Urinary bladder (tissue), 4 donors: ENCODE measurements around the gene FRS3. TPM values are rescaled to one million over a fixed set of nuclear protein-coding genes. Genes with fewer than 3 reads are reported as not detected.
A peak's percentile ranks its signal among the peaks of the same experiment; 100 is the strongest.
"Not testable (repeated sequence)": the region's sequence is repeated elsewhere in the genome, so short reads cannot be mapped to it uniquely, and the experiment has no call there.

ENCODE experiments used
- DNase-seq: peaks from one replicate; pipeline ENCODE4 v3.0.0-alpha.2; 2015; ENCODE audit errors: extremely low spot score
- H3K27ac ChIP-seq: one replicate; pipeline ENCODE4 v1.5.1; 2013; ENCODE audit warnings: low read depth, mild to moderate bottlenecking, moderate library complexity
- H3K36me3 ChIP-seq: one replicate; pipeline ENCODE4 v1.6.1; 2013; ENCODE audit warnings: mild to moderate bottlenecking, moderate library complexity; ENCODE audit not compliant: insufficient read depth
- H3K4me1 ChIP-seq: one replicate; pipeline ENCODE4 v1.6.1; 2013; ENCODE audit warnings: mild to moderate bottlenecking, moderate library complexity; ENCODE audit not compliant: insufficient read depth
- H3K4me3 ChIP-seq: one replicate; pipeline ENCODE4 v1.5.1; 2013; ENCODE audit warnings: low read depth, low read length
- WGBS: extraction: QIAGEN DNeasy Blood & Tissue Kit; methylation state at CpG from one replicate; pipeline ENCODE4 v1.1.7; 2013; 5-methylcytosine and 5-hydroxymethylcytosine counted together
- polyA plus RNA-seq: library from polyadenylated mRNA; stranded (reverse); fragments of 200-250 nt; gene quantifications from one replicate; pipeline ENCODE4 v1.2.3, GENCODE V29; 2013
- total RNA-seq: library from RNA; depleted of rRNA; stranded (reverse); fragments of >200 nt; gene quantifications from one replicate; pipeline ENCODE4 v1.2.3, GENCODE V29; 2014
- donor health status: healthy with polysubstance abuse.
- donor health status: healthy.

Gene FRS3
- total RNA-seq (1.9 TPM), polyA plus RNA-seq (7.4 TPM)

DNA sequence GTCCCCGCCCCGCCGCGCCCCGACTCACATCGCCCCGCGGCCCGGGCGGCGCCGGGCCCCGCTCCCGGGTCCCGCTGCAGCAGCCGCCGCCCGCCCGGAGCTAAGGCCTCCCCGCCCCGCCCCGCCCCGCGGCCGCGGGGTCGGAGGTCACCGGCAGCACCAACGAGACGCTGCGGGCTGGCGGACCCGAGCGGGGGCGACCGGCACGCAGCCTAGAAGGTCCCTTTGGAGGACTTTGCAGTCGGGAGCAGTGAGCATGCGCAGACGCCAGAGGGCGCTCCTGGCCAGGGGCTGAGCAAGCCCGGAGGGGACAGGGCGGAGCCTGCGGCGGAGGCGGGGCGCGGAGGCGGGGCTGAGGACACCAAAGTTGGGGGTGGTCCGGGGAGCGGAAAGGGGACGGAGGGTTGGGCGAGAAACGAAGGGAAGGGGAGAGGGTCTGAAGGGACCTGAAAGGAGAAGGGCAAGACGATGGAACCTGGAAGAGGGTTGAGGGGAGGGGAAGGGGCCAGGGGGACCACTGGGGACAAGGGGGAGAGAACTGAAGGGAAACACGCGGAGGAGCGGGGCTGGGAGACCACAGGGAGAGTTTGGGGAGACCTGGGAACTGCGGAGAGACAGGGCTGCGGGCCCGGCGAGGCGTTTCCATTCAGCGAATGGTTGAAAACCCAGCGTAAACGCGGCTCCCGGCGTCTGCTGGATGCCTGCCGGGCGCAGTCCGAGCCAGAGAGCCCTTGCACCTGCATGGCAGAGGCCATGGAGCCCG lies at the start of gene FRS3:
TSS of gene FRS3 (minus strand) at position 113 of the 763 bp plus-strand sequence. CDS start 2,913 bp downstream, outside the sequence.
- Histone ChIP-seq H3K36me3 (no peaks in the 10 kb centered on the region), H3K27ac (peak within 1 kb of the TSS; percentile 65), H3K4me3 (peak within 1 kb of the TSS; percentile 75), H3K4me1 (no peaks in the 10 kb centered on the region)
- WGBS: under 1% methylated on average over 69 of the region's 73 CpGs
- peak; percentile 88 for DNase-seq

DNA sequence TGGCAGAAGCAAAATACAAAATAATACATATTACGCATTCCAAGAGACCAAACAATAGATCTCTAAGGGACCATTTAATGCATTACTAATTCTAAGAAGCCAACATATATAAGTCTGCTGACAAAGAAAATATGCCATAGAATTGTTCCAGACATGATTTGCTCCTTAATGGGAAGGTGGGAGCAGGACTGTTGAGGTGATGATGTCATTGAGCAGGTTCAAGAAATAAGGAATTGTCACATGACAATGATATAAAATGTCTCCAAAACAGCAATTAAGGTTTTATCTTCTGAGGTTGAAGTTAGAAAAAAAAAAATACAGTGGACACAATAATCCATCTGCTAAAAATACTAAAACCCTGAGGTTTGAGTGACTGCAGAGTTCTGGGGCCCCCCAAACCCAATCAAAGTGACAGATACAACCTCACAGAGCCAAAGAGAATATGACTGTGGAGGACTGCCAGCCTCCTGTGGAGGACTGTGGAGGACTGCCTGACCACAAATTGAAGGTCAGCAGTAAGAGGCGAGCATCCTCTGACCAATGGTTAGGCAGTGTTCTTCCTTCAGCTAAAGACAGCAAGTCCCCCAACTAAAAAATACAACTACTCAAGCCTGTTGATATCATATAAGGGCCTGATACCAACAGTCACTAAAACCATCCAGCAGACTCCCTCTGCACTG lies 46.8 kb upstream of the FRS3 start:
- H3K36me3 ChIP-seq: no peaks in the 10 kb centered on the region
- 97% methylated on average over 2 of the region's 2 CpGs for WGBS

GRCh38 chr6:41824571-41825569 lies 45.2 kb upstream of the FRS3 start:
- Histone ChIP-seq H3K4me1 (no peaks in the 10 kb centered on the region), H3K4me3 (no peak overlapping the region), H3K27ac (peak overlapping the region; percentile 47), H3K36me3 (no peaks in the 10 kb centered on the region)
- WGBS: 85% methylated on average over 13 of the region's 13 CpGs
- DNase-seq: no peak

More for the DNA sequence above, 46.8 kb upstream of the FRS3 start:
- H3K27ac ChIP-seq: no peak overlapping the region
- no peaks in the 10 kb centered on the region for H3K4me1 ChIP-seq
- no peak overlapping the region for H3K4me3 ChIP-seq
- DNase-seq: no peak

- no peak for DNase-seq
- Histone ChIP-seq H3K36me3 (no peaks in the 10 kb centered on the region), H3K4me3 (no peak overlapping the region), H3K27ac (no peak overlapping the region), H3K4me1 (no peaks in the 10 kb centered on the region)
- WGBS: 95% methylated on average over 1 of the region's 1 CpG
These were observed 43.5 kb upstream of the FRS3 start for GRCh38 chr6:41823178-41823577.

GRCh38 chr6:41822021-41822420 lies 42.3 kb upstream of the FRS3 start:
- Histone ChIP-seq H3K4me1 (no peaks in the 10 kb centered on the region), H3K36me3 (no peaks in the 10 kb centered on the region), H3K27ac (no peak overlapping the region), H3K4me3 (no peak overlapping the region)
- 97% methylated on average over 1 of the region's 1 CpG for WGBS
- no peak for DNase-seq

DNA sequence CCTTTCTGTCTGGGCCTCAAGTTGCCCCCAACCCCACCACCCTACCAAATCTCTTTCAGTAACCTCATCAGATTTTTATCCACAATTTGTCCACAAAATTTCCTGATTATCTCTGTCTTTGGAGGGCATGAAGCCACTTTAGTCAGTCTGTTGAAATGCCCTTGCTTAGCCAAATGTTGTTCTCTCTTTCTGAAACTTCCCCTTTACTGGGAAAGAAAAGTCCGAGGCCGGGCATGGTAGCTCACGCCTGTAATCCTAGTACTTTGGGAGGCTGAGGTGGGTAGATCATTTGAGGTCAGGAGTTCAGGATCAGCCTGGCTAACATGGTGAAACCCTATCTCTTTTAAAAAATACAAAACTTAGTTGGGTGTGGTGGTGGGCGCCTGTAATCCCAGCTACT lies 41.6 kb upstream of the FRS3 start:
- Histone ChIP-seq H3K4me1 (no peaks in the 10 kb centered on the region), H3K27ac (no peak overlapping the region), H3K36me3 (no peaks in the 10 kb centered on the region), H3K4me3 (no peak overlapping the region)
- DNase-seq: no peak
- WGBS: 92% methylated on average over 4 of the region's 4 CpGs

DNA sequence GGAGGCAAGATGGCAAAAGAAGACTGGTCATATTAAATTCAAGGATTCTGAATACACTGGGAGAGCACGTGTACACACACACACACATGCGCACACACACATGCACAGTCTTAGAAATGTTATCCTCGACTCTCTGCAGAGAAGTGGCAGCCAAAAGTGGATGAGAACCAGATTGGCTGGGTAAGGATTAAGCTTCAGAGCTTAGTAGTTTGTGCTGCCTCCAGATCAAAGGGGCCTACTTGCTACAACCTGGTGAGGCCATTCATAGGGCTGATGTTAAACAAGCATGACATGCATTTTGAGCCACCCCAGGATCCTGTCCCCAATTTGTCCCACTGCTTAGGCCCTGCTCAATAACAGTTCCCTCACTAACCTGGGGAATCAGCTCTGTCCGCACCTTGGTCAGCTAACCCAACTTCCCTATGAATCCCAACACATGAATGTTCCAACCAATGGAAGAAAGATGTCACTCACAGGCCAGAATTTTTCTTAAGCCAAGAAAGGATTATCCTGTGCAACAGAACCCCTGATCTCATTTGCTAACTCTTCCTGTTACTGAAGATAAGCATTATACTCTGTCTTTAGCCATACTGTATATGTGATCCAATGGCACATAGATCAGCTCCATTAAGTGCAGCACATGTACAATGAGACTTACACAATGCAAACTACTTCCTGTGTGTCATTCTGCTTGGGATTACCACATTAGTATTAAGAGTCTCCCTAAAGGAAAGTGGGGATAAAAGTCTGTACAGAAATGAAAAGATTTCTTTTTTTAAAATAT lies 38.8 kb upstream of the FRS3 start:
- 78% methylated on average over 4 of the region's 4 CpGs for WGBS
- DNase-seq: no peak

DNA sequence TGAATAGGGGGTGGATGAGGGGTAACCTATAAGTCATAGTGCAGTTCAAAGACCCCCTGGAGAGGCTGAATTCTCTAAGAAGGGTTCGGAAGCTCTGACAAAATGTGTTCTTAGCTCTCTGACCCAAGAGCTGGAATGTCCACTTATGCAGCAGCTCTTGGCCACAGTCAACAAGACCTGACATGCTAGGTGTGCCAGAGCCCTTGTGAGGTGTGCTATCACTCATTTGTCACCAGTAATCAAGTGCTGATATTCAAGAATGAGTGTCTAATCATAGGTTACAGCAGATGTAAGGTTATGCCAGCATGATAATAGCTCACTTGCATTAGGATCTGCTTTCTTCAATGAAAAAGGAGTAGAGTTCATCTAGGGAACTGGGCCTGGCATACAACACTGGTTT lies 35.9 kb upstream of the FRS3 start:
- 81% methylated on average over 1 of the region's 1 CpG for WGBS
- H3K36me3 ChIP-seq: no peaks in the 10 kb centered on the region
- no peaks in the 10 kb centered on the region for H3K4me1 ChIP-seq
- H3K27ac ChIP-seq: no peak overlapping the region
- no peak for DNase-seq
- no peak overlapping the region for H3K4me3 ChIP-seq

More for the DNA sequence above, 38.8 kb upstream of the FRS3 start:
- no peak overlapping the region for H3K4me3 ChIP-seq
- no peaks in the 10 kb centered on the region for H3K4me1 ChIP-seq
- H3K27ac ChIP-seq: no peak overlapping the region
- H3K36me3 ChIP-seq: no peaks in the 10 kb centered on the region

GRCh38 chr6:41814629-41815028 lies 34.9 kb upstream of the FRS3 start:
- Histone ChIP-seq H3K27ac (no peak overlapping the region), H3K4me1 (no peaks in the 10 kb centered on the region), H3K4me3 (no peak overlapping the region), H3K36me3 (no peaks in the 10 kb centered on the region)
- no peak for DNase-seq
- WGBS: 77% methylated on average over 4 of the region's 4 CpGs

GRCh38 chr6:41813956-41814355 lies 34.3 kb upstream of the FRS3 start:
- no peak overlapping the region for H3K4me3 ChIP-seq
- no peaks in the 10 kb centered on the region for H3K36me3 ChIP-seq
- no peak overlapping the region for H3K27ac ChIP-seq
- WGBS: 88% methylated on average over 2 of the region's 2 CpGs
- no peak for DNase-seq
- H3K4me1 ChIP-seq: no peaks in the 10 kb centered on the region

DNA sequence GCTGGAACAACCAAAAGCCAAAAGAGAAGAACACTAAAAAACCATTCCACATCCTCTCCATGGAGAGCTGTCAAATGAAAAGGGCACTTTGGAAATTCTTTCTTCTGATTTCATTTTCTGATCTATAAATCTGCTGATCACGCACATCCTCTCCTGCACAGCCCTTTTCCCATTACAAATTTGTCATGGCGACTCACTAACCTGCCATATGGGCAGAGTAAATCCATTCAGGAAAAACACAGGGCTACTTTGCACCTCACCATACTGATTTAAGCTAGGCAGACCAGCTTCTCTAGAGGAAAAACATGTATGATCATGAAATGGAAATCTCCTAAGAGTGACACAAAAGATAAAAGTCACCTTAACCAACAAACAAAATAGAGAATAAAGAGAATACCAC lies 33.8 kb upstream of the FRS3 start:
- no peak overlapping the region for H3K4me3 ChIP-seq
- no peak overlapping the region for H3K27ac ChIP-seq
- no peaks in the 10 kb centered on the region for H3K36me3 ChIP-seq
- DNase-seq: no peak
- 93% methylated on average over 2 of the region's 2 CpGs for WGBS
- H3K4me1 ChIP-seq: no peaks in the 10 kb centered on the region

DNA sequence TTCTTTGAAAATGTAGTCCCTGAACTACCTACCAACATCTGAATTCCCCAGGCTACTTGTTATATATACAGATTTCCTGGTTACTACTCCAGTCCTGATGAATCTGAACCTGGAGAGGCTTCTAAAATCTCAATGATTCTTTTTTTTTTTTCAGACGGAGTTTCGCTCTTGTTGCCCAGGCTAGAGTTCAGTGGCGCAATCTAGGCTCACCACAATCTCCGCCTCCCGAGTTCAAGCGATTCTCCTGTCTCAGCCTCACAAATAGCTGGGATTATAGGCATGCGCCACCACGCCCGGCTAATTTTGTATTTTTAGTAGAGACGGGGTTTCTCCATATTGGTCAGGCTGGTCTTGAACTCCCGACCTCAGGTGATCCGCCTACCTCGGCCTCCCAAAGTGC lies 32.2 kb upstream of the FRS3 start:
- not testable (repeated sequence) for H3K4me3 ChIP-seq, DNase-seq, H3K27ac ChIP-seq, H3K36me3 ChIP-seq, H3K4me1 ChIP-seq
- 97% methylated on average over 13 of the region's 13 CpGs for WGBS

DNA sequence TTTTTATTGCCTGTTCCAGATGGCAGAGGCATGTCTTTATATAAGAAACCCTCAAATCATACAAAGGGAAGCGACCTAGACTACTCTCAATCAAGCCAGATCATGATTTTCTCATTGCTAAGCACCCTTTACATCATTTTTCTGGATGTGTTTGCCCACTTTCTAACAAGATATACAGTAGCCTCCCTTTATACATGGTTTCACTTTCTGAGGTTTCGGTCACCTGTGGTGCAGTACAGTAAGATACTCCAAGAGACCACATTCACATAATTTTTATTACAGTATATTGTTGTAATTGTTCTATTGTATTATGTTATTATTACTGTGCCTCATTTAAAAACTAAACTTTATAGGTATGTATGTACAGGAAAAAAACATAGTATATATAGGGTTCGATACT lies 31.4 kb upstream of the FRS3 start:
- DNase-seq: no peak
- no peaks in the 10 kb centered on the region for H3K4me1 ChIP-seq
- 86% methylated on average over 3 of the region's 3 CpGs for WGBS
- no peak overlapping the region for H3K4me3 ChIP-seq
- no peak overlapping the region for H3K27ac ChIP-seq
- H3K36me3 ChIP-seq: no peaks in the 10 kb centered on the region
